Mucosa of descending colon (tissue), 3 donors: Measurements from ENCODE around the gene HUNK. TPM values are rescaled to one million over a fixed set of nuclear protein-coding genes. Genes with fewer than 3 reads are reported as not detected.
"Not testable (repeated sequence)": the region's sequence is repeated elsewhere in the genome, so short reads cannot be mapped to it uniquely, and the experiment has no call there.

ENCODE experiments used
- ATAC-seq: fragments of 200-7000 bp; cut with Tn5 transposase; one replicate; pipeline ENCODE4 v1.9.1; 2020; ENCODE audit warnings: mild to moderate bottlenecking, moderate library complexity
- DNase-seq, 3 donors: peaks; one replicate each; pipeline ENCODE4 v3.0.0-alpha.2; 2020
- H3K36me3 ChIP-seq: fragments of 200-600 bp; one replicate; pipeline ENCODE4 v1.8.0; 2021; ENCODE audit warnings: low read depth, mild to moderate bottlenecking
- H3K4me1 ChIP-seq: fragments of 200-600 bp; one replicate; pipeline ENCODE4 v1.8.0; 2021; ENCODE audit warnings: low read depth, mild to moderate bottlenecking
- H3K4me3 ChIP-seq: fragments of 200-600 bp; one replicate; pipeline ENCODE4 v1.8.0; 2021; ENCODE audit warnings: mild to moderate bottlenecking
- H3K9me3 ChIP-seq: fragments of 200-600 bp; one replicate; pipeline ENCODE4 v1.8.0; 2021; ENCODE audit warnings: mild to moderate bottlenecking
- intact Hi-C, 2 donors: fragments of 100-400 bp; cut with DNase I in 1 of 2; cut with micrococcal nuclease in 1 of 2; formaldehyde crosslinking; loops; one replicate each; pipeline versions ENCODE4 v1.11.0 to v1.11.1; 2022; cut with DNase I, micrococcal nuclease
- total RNA-seq, 3 donors: library from RNA; stranded (reverse); fragmentation: NEBNext Ultra II Directional in 2 of 3; extraction: Animal tissue kit (Norgen Biotek cat#: 25700) in 2 of 3; gene quantifications; one replicate each; pipeline versions ENCODE4 v1.2.1 to v1.2.4, GENCODE V29; 2021 to 2023
- TF ChIP-seq, protein P1 (sequence below): fragments of 200-600 bp; IDR thresholded peaks from one replicate; pipeline ENCODE4 v1.8.0; 2022; ENCODE audit warnings: antibody characterized with exemption, mild to moderate bottlenecking
- donor health status: DM: no; HTN: no; CAD: no; lungs with moderate emphysema.
- donor health status: DM: no; HTN: no; CAD: no.
- donor health status: DM: no; HTN: yes; CAD: no.

The HUNK gene
- total RNA-seq, 3 donors from 2014 or later = 3.8 to 12.3 (median 11.0) TPM

GRCh38 chr21:31862078-31862477 is 10.7 kb upstream of the HUNK start:
- no peaks in the 10 kb centered on the region for H3K4me1 ChIP-seq
- TF ChIP-seq, protein P1, sequence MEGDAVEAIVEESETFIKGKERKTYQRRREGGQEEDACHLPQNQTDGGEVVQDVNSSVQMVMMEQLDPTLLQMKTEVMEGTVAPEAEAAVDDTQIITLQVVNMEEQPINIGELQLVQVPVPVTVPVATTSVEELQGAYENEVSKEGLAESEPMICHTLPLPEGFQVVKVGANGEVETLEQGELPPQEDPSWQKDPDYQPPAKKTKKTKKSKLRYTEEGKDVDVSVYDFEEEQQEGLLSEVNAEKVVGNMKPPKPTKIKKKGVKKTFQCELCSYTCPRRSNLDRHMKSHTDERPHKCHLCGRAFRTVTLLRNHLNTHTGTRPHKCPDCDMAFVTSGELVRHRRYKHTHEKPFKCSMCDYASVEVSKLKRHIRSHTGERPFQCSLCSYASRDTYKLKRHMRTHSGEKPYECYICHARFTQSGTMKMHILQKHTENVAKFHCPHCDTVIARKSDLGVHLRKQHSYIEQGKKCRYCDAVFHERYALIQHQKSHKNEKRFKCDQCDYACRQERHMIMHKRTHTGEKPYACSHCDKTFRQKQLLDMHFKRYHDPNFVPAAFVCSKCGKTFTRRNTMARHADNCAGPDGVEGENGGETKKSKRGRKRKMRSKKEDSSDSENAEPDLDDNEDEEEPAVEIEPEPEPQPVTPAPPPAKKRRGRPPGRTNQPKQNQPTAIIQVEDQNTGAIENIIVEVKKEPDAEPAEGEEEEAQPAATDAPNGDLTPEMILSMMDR = no peak
- intact Hi-C loops = no loop called here
- DNase-seq (no peak), ATAC-seq (no peak)
- H3K36me3 ChIP-seq = no peaks in the 10 kb centered on the region
- H3K9me3 ChIP-seq = no peaks in the 10 kb centered on the region
- H3K4me3 ChIP-seq = no peak overlapping the region

- no peak for ATAC-seq
- Histone ChIP-seq H3K9me3 (no peaks in the 10 kb centered on the region), H3K4me1 (no peaks in the 10 kb centered on the region), H3K36me3 (no peaks in the 10 kb centered on the region), H3K4me3 (no peak overlapping the region)
- intact Hi-C loops = loop anchor here (2.0 to 5.0 kb wide), 2 partner anchors 392 to 393 kb away; no protein-coding TSS in a partner anchor
- DNase-seq = no peak
- TF ChIP-seq, protein P1 = no peak
These were observed 7.3 kb upstream of the HUNK start for GRCh38 chr21:31865429-31865970.

- Histone ChIP-seq H3K4me1 (no peaks in the 10 kb centered on the region), H3K36me3 (no peaks in the 10 kb centered on the region), H3K4me3 (no peak overlapping the region), H3K9me3 (no peaks in the 10 kb centered on the region)
- peak; percentile 83 to 96 (median 90) for DNase-seq
- TF ChIP-seq, protein P1 = peak; percentile 80
- peak; percentile 96 for ATAC-seq
- intact Hi-C loops = loop anchor here in 1 of 2 donors (5.0 kb wide), 1 partner anchor 391 kb away; no protein-coding TSS in a partner anchor
These were observed 6.7 kb upstream of the HUNK start for GRCh38 chr21:31866077-31866511.

- Histone ChIP-seq H3K9me3 (no peaks in the 10 kb centered on the region), H3K4me1 (peaks cover 4% of the 10 kb centered on the region), H3K36me3 (no peaks in the 10 kb centered on the region), H3K4me3 (no peak overlapping the region)
- DNase-seq (no peak), ATAC-seq (no peak)
- TF ChIP-seq, protein P1 = no peak
- intact Hi-C loops = loop anchor here in 1 of 2 donors (5.0 kb wide), 1 partner anchor 388 kb away; no protein-coding TSS in a partner anchor
These were observed 3.1 kb upstream of the HUNK start for GRCh38 chr21:31869750-31870149.

DNA sequence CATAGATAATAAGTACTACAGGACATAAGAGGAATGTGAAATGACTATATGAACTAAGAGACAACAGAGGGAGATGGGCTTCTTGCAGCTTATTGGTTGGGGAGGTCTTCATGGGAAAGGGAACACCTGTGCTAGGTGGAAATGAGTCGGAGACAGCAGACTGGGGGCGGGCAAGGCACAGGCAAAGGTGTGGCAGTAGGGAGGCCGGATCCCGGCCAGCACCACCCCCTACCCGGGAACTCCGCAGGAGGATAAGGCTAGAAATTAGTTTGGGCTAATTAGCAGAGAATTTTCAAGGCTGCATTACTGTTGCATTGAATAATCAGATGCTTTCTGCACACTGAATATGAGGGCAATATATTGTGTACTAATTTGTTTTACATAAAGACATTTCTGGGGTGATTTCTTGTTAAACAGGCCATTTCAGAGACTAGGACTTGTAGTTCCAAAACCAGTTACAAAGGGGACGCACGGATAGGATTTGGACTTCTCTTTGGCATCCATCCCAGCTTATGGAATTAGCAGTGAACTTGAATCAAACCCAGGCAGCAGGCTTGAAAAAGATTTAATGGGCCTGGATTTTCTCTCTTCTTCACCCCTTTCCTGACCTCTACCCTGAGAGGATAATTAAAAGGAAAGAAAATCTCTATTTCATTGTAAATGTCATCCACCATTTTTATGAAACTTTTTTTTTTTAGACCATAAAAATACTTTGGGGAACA is 2.2 kb upstream of the HUNK start:
- Histone ChIP-seq H3K36me3 (no peaks in the 10 kb centered on the region), H3K4me3 (no peak overlapping the region), H3K4me1 (peaks cover 4% of the 10 kb centered on the region), H3K9me3 (no peaks in the 10 kb centered on the region)
- DNase-seq = no peak
- ATAC-seq = no peak
- intact Hi-C loops = no loop called here
- TF ChIP-seq, protein P1 = no peak

DNA sequence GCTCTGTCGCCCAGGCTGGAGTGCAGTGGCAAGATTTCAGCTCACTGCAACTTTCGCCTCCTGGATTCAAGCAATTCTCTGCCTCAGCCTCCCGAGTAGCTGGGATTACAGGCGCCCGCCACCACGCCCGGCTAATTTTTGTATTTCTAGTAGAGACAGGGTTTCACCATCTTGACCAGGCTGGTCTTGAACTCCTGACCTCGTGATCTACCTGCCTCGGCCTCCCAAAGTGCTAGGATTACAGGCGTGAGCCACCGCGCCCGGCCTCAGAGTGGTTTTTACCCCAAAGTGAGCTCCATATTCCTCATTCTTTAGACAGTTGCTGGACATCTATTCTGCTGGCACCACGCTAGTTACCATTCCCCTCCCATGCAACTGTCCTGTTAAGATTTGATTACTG is 1.4 kb upstream of the HUNK start:
- DNase-seq, intact Hi-C loops, H3K4me3 ChIP-seq, H3K36me3 ChIP-seq, H3K9me3 ChIP-seq, ATAC-seq, H3K4me1 ChIP-seq: not testable (repeated sequence)
